Osteocyte (in vitro differentiated cells): ENCODE measurements around the gene ARID5B. TPM values are rescaled to one million over a fixed set of nuclear protein-coding genes. Genes with fewer than 3 reads are reported as not detected.

ENCODE experiments used
- DNase-seq: peaks from one replicate; pipeline ENCODE4 v3.0.0; 2021; ENCODE audit warnings: mixed read lengths; ENCODE audit not compliant: unreplicated experiment; ENCODE audit errors: extremely low spot score
- H3K27ac Mint-ChIP-seq: one replicate; pipeline ENCODE4 v1.8.0; 2021; ENCODE audit warnings: mild to moderate bottlenecking, mixed read lengths; ENCODE audit not compliant: unreplicated experiment
- H3K27me3 Mint-ChIP-seq: one replicate; pipeline ENCODE4 v1.8.0; 2021; ENCODE audit warnings: mixed read lengths; ENCODE audit not compliant: unreplicated experiment
- H3K36me3 Mint-ChIP-seq: one replicate; pipeline ENCODE4 v1.8.0; 2021; ENCODE audit warnings: mixed read lengths; ENCODE audit not compliant: unreplicated experiment
- H3K4me1 Mint-ChIP-seq: one replicate; pipeline ENCODE4 v1.8.0; 2021; ENCODE audit warnings: mixed read lengths; ENCODE audit not compliant: unreplicated experiment
- H3K4me3 Mint-ChIP-seq: one replicate; pipeline ENCODE4 v1.8.0; 2021; ENCODE audit warnings: mild to moderate bottlenecking, moderate library complexity, mixed read lengths; ENCODE audit not compliant: unreplicated experiment
- H3K9me3 Mint-ChIP-seq: one replicate; pipeline ENCODE4 v1.8.0; 2021; ENCODE audit warnings: mixed read lengths; ENCODE audit not compliant: unreplicated experiment
- CTCF ChIP-seq: fragments of 200-600 bp; sonication (generic); IDR thresholded peaks from 2 replicates; pipeline ENCODE4 v1.5.0; 2021; ENCODE audit warnings: antibody characterized with exemption, mild to moderate bottlenecking, moderate library complexity
- total RNA-seq: library from RNA; stranded (reverse); gene quantifications from 2 replicates; pipeline ENCODE4 v1.2.1, GENCODE V29; 2021

Gene ARID5B
- total RNA-seq, 1 donor from 2014 or later = 89.4 TPM

- no peak for DNase-seq
- Mint-ChIP-seq H3K9me3 (no peaks in the 10 kb centered on the region), H3K27me3 (no peaks in the 10 kb centered on the region), H3K4me3 (no peak overlapping the region), H3K4me1 (peaks cover 58% of the 10 kb centered on the region), H3K27ac (peak overlapping the region; percentile 94), H3K36me3 (peaks cover 47% of the 10 kb centered on the region)
- TF ChIP-seq CTCF = no peak
These were observed 194.9 kb downstream of the ARID5B start for GRCh38 chr10:62096256-62096933.

- Mint-ChIP-seq H3K36me3 (peaks cover 27% of the 10 kb centered on the region), H3K27ac (peak overlapping the region; percentile 65), H3K27me3 (no peaks in the 10 kb centered on the region), H3K9me3 (no peaks in the 10 kb centered on the region), H3K4me1 (peaks cover 37% of the 10 kb centered on the region), H3K4me3 (no peak overlapping the region)
- no peak for DNase-seq
- no peak for TF ChIP-seq CTCF
These were observed 197.0 kb downstream of the ARID5B start for GRCh38 chr10:62098278-62099121.

- H3K9me3 Mint-ChIP-seq = no peaks in the 10 kb centered on the region
- H3K27ac Mint-ChIP-seq = no peak overlapping the region
- no peak overlapping the region for H3K4me3 Mint-ChIP-seq
- H3K27me3 Mint-ChIP-seq = no peaks in the 10 kb centered on the region
- no peak for TF ChIP-seq CTCF
- H3K4me1 Mint-ChIP-seq = peaks cover 29% of the 10 kb centered on the region
- no peak for DNase-seq
- peaks cover 22% of the 10 kb centered on the region for H3K36me3 Mint-ChIP-seq
These were observed 197.8 kb downstream of the ARID5B start for GRCh38 chr10:62099299-62099698.

GRCh38 chr10:62103857-62104256, 202.4 kb downstream of the ARID5B start:
- Mint-ChIP-seq H3K9me3 (peaks cover 9% of the 10 kb centered on the region), H3K4me3 (no peak overlapping the region), H3K36me3 (peaks cover under 1% of the 10 kb centered on the region), H3K27ac (no peak overlapping the region), H3K4me1 (no peaks in the 10 kb centered on the region), H3K27me3 (no peaks in the 10 kb centered on the region)
- no peak for TF ChIP-seq CTCF
- DNase-seq = no peak

- H3K9me3 Mint-ChIP-seq = peaks cover 9% of the 10 kb centered on the region
- H3K4me3 Mint-ChIP-seq = no peak overlapping the region
- H3K4me1 Mint-ChIP-seq = peaks cover 13% of the 10 kb centered on the region
- H3K27ac Mint-ChIP-seq = no peak overlapping the region
- TF ChIP-seq CTCF = no peak
- no peaks in the 10 kb centered on the region for H3K27me3 Mint-ChIP-seq
- DNase-seq = no peak
- H3K36me3 Mint-ChIP-seq = no peaks in the 10 kb centered on the region
These were observed 205.5 kb downstream of the ARID5B start for GRCh38 chr10:62106929-62107519.
